ENCODE measurements around the gene TUBGCP5.

GRCh38 chr15:22955544-22956119, 83.7 kb downstream of the TUBGCP5 start:
- TF ChIP-seq CTCF (IDR thresholded peaks at IDR 0.05; ENCODE audit: low read depth, low read length, poor library complexity, severe bottlenecking): no peak
- TF ChIP-seq EZH2phosphoT487 (IDR thresholded peaks at IDR 0.05; ENCODE audit: borderline replicate concordance, low read length): no peak

Data from DOHH2 (cell line).